ENCODE measurements around the gene RPS5. TPM values are rescaled to one million over a fixed set of nuclear protein-coding genes. Genes with fewer than 3 reads are reported as not detected.
"Not testable (repeated sequence)": the region's sequence is repeated elsewhere in the genome, so short reads cannot be mapped to it uniquely, and the experiment has no call there.

RPS5 gene
- total RNA-seq, 2 experiments from 2014 or later: 1,234 to 1,535 TPM

GRCh38 chr19:58416604-58417003 is 29.5 kb downstream of the RPS5 start:
- intact Hi-C loops (cut with DNase I, micrococcal nuclease): no loop called here
- Mint-ChIP-seq H3K36me3 (ENCODE audit: low read depth) (peaks cover 53% of the 10 kb centered on the region), H3K4me3 (no peak overlapping the region), H3K4me1 (no peaks in the 10 kb centered on the region), H3K9me3 (ENCODE audit: low read depth) (no peaks in the 10 kb centered on the region), H3K27ac (no peak overlapping the region), H3K27me3 (no peaks in the 10 kb centered on the region)
- ChIA-PET POLR2A (no interaction called here), CTCF (interaction anchor here (0.5 kb wide), 1 partner anchor 245 kb away, joined by 3 read pairs; no protein-coding TSS in a partner anchor)
- no peak for DNase-seq
- no peak for ATAC-seq

- ChIA-PET CTCF (no interaction called here), POLR2A (no interaction called here)
- Mint-ChIP-seq H3K4me3 (no peak overlapping the region), H3K4me1 (no peaks in the 10 kb centered on the region), H3K36me3 (ENCODE audit: low read depth) (peaks cover 54% of the 10 kb centered on the region), H3K9me3 (ENCODE audit: low read depth) (no peaks in the 10 kb centered on the region), H3K27ac (no peak overlapping the region), H3K27me3 (no peaks in the 10 kb centered on the region)
- ATAC-seq (no peak), DNase-seq (no peak)
- intact Hi-C loops (cut with DNase I, micrococcal nuclease): no loop called here
Observed at GRCh38 chr19:58417071-58417470, 30.0 kb downstream of the RPS5 start.

GRCh38 chr19:58428617-58429016 is 41.5 kb downstream of the RPS5 start:
- ChIA-PET POLR2A (no interaction called here), CTCF (no interaction called here)
- Mint-ChIP-seq H3K36me3 (ENCODE audit: low read depth) (peaks cover 40% of the 10 kb centered on the region), H3K27ac (no peak overlapping the region), H3K4me3 (no peak overlapping the region), H3K9me3 (ENCODE audit: low read depth) (peaks cover 45% of the 10 kb centered on the region), H3K27me3 (no peaks in the 10 kb centered on the region), H3K4me1 (no peaks in the 10 kb centered on the region)
- no peak for ATAC-seq
- intact Hi-C loops (cut with DNase I, micrococcal nuclease): no loop called here
- DNase-seq: no peak

DNA sequence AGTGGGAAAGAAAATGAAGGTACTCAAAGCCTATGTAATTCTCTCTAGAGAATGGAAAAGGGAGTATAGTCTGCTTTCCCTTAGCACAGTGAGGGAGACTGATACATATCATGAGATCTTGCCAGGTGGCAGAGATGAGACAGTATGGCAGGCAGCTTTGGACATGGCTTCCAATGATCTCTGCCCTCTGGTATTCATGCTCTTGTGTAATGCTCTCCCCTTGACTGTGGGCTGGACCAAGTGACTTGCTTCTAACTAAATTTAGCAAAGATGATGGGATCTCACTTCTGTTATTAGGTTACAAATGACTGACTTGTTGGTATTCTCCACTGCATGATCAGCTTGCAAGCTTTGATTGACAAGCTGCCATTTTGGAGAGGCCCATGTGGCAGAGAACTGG is 42.7 kb downstream of the RPS5 start:
- no peaks in the 10 kb centered on the region for H3K27me3 Mint-ChIP-seq
- POLR2A ChIA-PET: no interaction called here
- peaks cover 52% of the 10 kb centered on the region for H3K9me3 Mint-ChIP-seq (ENCODE audit: low read depth)
- intact Hi-C loops (cut with DNase I, micrococcal nuclease): no loop called here
- DNase-seq (no peak), ATAC-seq (no peak)
- H3K36me3 Mint-ChIP-seq (ENCODE audit: low read depth): peaks cover 51% of the 10 kb centered on the region
- H3K4me3 Mint-ChIP-seq: no peak overlapping the region
- CTCF ChIA-PET: no interaction called here
- no peaks in the 10 kb centered on the region for H3K4me1 Mint-ChIP-seq
- H3K27ac Mint-ChIP-seq: no peak overlapping the region

- Mint-ChIP-seq H3K27me3 (no peaks in the 10 kb centered on the region), H3K9me3 (ENCODE audit: low read depth) (peaks cover 63% of the 10 kb centered on the region), H3K4me3 (no peak overlapping the region), H3K4me1 (peaks cover 14% of the 10 kb centered on the region), H3K36me3 (ENCODE audit: low read depth) (peaks cover 91% of the 10 kb centered on the region), H3K27ac (no peak overlapping the region)
- ChIA-PET POLR2A (no interaction called here), CTCF (no interaction called here)
- intact Hi-C loops (cut with DNase I, micrococcal nuclease): no loop called here
- ATAC-seq (no peak), DNase-seq (no peak)
Observed at GRCh38 chr19:58434217-58434616, 47.1 kb downstream of the RPS5 start.

- H3K27me3 Mint-ChIP-seq: no peaks in the 10 kb centered on the region
- ATAC-seq (peak; percentile 98), DNase-seq (peak; percentile 96)
- CTCF ChIA-PET: interaction anchor here (0.6 to 0.9 kb wide), 3 partner anchors 8 to 256 kb away, joined by 3 to 4 read pairs (median 3); no protein-coding TSS in a partner anchor
- H3K9me3 Mint-ChIP-seq (ENCODE audit: low read depth): peaks cover 38% of the 10 kb centered on the region
- peaks cover 50% of the 10 kb centered on the region for H3K36me3 Mint-ChIP-seq (ENCODE audit: low read depth)
- H3K4me1 Mint-ChIP-seq: peaks cover 29% of the 10 kb centered on the region
- intact Hi-C loops (cut with DNase I, micrococcal nuclease): loop anchor here (1.0 to 5.0 kb wide), 22 partner anchors 11 to 1159 kb away; partner anchors contain the start of genes ZNF324B (in 2 of the 2), ZNF584 (in 2 of the 2), ZNF837 (in 2 of the 2) and ERVK3-1 (in 1 of the 2)
- H3K4me3 Mint-ChIP-seq: peak within 1 kb of the TSS; percentile 82
- peak within 1 kb of the TSS; percentile 95 for H3K27ac Mint-ChIP-seq
- POLR2A ChIA-PET: interaction anchor here (0.6 to 1.6 kb wide), 2 partner anchors 12 to 36 kb away, joined by 3 to 5 read pairs; partner anchors contain the start of gene ZNF324B
Observed at GRCh38 chr19:58439576-58440554, 52.8 kb downstream of the RPS5 start, which contains the start of gene ZNF132. Gene ZNF132, minus strand, starts transcription at chr19:58440153. Its CDS starts 332 bp downstream, at chr19:58439821.

GRCh38 chr19:58440556-58440955 is 53.5 kb downstream of the RPS5 start:
- intact Hi-C loops (cut with DNase I, micrococcal nuclease): loop anchor here (1.0 to 5.0 kb wide), 22 partner anchors 11 to 1160 kb away; partner anchors contain the start of genes ZNF324B (in 2 of the 2), ZNF584 (in 2 of the 2), ZNF837 (in 2 of the 2) and ERVK3-1 (in 1 of the 2)
- ATAC-seq (no peak), DNase-seq (no peak)
- peaks cover 43% of the 10 kb centered on the region for H3K36me3 Mint-ChIP-seq (ENCODE audit: low read depth)
- peak overlapping the region; percentile 95 for H3K27ac Mint-ChIP-seq
- ChIA-PET POLR2A (interaction anchor here (0.6 to 1.6 kb wide), 2 partner anchors 11 to 35 kb away, joined by 3 to 5 read pairs; partner anchors contain the start of gene ZNF324B), CTCF (interaction anchor here (0.6 to 0.9 kb wide), 2 partner anchors 9 to 257 kb away, joined by 3 to 4 read pairs; no protein-coding TSS in a partner anchor)
- H3K4me3 Mint-ChIP-seq: peak overlapping the region; percentile 82
- H3K27me3 Mint-ChIP-seq: no peaks in the 10 kb centered on the region
- H3K4me1 Mint-ChIP-seq: peaks cover 29% of the 10 kb centered on the region
- peaks cover 35% of the 10 kb centered on the region for H3K9me3 Mint-ChIP-seq (ENCODE audit: low read depth)

GRCh38 chr19:58442986-58443385 is 55.9 kb downstream of the RPS5 start:
- Mint-ChIP-seq H3K4me1 (peaks cover 22% of the 10 kb centered on the region), H3K36me3 (ENCODE audit: low read depth) (peaks cover 22% of the 10 kb centered on the region), H3K9me3 (ENCODE audit: low read depth) (peaks cover 20% of the 10 kb centered on the region)
- DNase-seq, H3K4me3 Mint-ChIP-seq, POLR2A ChIA-PET, H3K27ac Mint-ChIP-seq, CTCF ChIA-PET, H3K27me3 Mint-ChIP-seq, ATAC-seq: not testable (repeated sequence)
- intact Hi-C loops (cut with DNase I, micrococcal nuclease): loop anchor here (5.0 kb wide), 2 partner anchors 216 to 346 kb away; partner anchors contain the start of genes ZNF544 (in 1 of the 2) and ZSCAN18 (in 1 of the 2)

Small RNA genes within 50 kb of the gene (microRNA-seq; reads per million reads assigned to microRNA genes)
- 1.1 reads per million for gene MIR4754 (ENCODE audit: borderline replicate concordance)

Other genes with a start within 250 kb of the RPS5 start
- 1 to 10 TPM; 4.9 to 5.0 TPM for gene ZNF329, start 236.5 kb upstream of the RPS5 start, total RNA-seq
- gene ZNF274, start 204.2 kb upstream of the RPS5 start, total RNA-seq: 10 to 100 TPM; 20.2 to 20.5 TPM
- gene ZNF544, start 158.4 kb upstream of the RPS5 start, total RNA-seq: 10 to 100 TPM; 32.2 to 38.5 TPM
- 1 to 10 TPM; 4.4 to 4.5 TPM for gene ZNF8, start 108.3 kb upstream of the RPS5 start, total RNA-seq
- gene ERVK3-1, start 81.9 kb upstream of the RPS5 start, total RNA-seq: 10 to 100 TPM; 38.6 to 53.6 TPM
- 1 to 10 TPM; 3.1 to 3.8 TPM for gene ZSCAN22, start 60.3 kb upstream of the RPS5 start, total RNA-seq
- gene A1BG, start 33.8 kb upstream of the RPS5 start, total RNA-seq: 1 to 10 TPM; 2.9 to 4.7 TPM
- gene ZNF497, start 24.5 kb upstream of the RPS5 start, total RNA-seq: 1 to 10 TPM; 1.1 to 1.5 TPM
- gene ZNF837, start 6.2 kb upstream of the RPS5 start, total RNA-seq: 1 to 10 TPM; 2.0 to 2.5 TPM
- under 1 TPM; 0.25 to 0.56 TPM for gene RNF225, start 8.4 kb downstream of the RPS5 start, total RNA-seq
- 10 to 100 TPM in 1 of 2 experiments, 1 to 10 TPM in 1; 9.9 to 11.2 TPM for gene ZNF584, start 21.4 kb downstream of the RPS5 start, total RNA-seq
- 1 to 10 TPM; 3.3 to 4.4 TPM for gene ZNF132, start 52.9 kb downstream of the RPS5 start, total RNA-seq
- 1 to 10 TPM; 5.8 to 7.5 TPM for gene ZNF324B, start 64.4 kb downstream of the RPS5 start, total RNA-seq
- gene ZNF324, start 79.8 kb downstream of the RPS5 start, total RNA-seq: 1 to 10 TPM; 4.7 to 7.5 TPM
- gene ZNF446, start 89.1 kb downstream of the RPS5 start, total RNA-seq: 1 to 10 TPM; 4.2 to 4.7 TPM
- gene SLC27A5, start 124.7 kb downstream of the RPS5 start, total RNA-seq: 10 to 100 TPM in 1 of 2 experiments, 1 to 10 TPM in 1; 8.9 to 19.5 TPM
- gene ZBTB45, start 132.5 kb downstream of the RPS5 start, total RNA-seq: 10 to 100 TPM; 10.1 to 11.1 TPM
- gene TRIM28, start 156.8 kb downstream of the RPS5 start, total RNA-seq: 100 to 1,000 TPM; 481 to 758 TPM
- 100 to 1,000 TPM; 101 to 107 TPM for gene CHMP2A, start 167.8 kb downstream of the RPS5 start, total RNA-seq
- 100 to 1,000 TPM; 115 to 138 TPM for gene UBE2M, start 171.3 kb downstream of the RPS5 start, total RNA-seq
- gene MZF1, start 186.1 kb downstream of the RPS5 start, total RNA-seq: 10 to 100 TPM; 14.3 to 15.0 TPM